Central memory CD8-positive, alpha-beta T cell (primary cell): ENCODE measurements around the gene TOMM20.
A peak's percentile ranks its signal among the peaks of the same experiment; 100 is the strongest.

ENCODE experiments used
- ATAC-seq: fragments of 150-1000 bp; cut with Tn5 transposase; replicated peaks from 2 replicates; pipeline ENCODE4 v1.10.0; 2022; ENCODE audit warnings: mild to moderate bottlenecking, moderate FRiP score, moderate number of reproducible peaks; ENCODE audit not compliant: poor library complexity, severe bottlenecking; ENCODE audit errors: extremely low read depth
- DNase-seq, 2 donors: peaks; one replicate each; pipeline ENCODE4 v3.0.0; 2021; ENCODE audit warnings: low spot score in 2 of 2
- H3K27ac Mint-ChIP-seq: one replicate; pipeline ENCODE4 v1.8.0; 2022; ENCODE audit warnings: low read depth, mild to moderate bottlenecking, moderate library complexity, mixed read lengths
- H3K27me3 Mint-ChIP-seq: one replicate; pipeline ENCODE4 v1.8.0; 2022; ENCODE audit warnings: mixed read lengths
- H3K36me3 Mint-ChIP-seq: one replicate; pipeline ENCODE4 v1.8.0; 2022; ENCODE audit warnings: mild to moderate bottlenecking, moderate library complexity, mixed read lengths; ENCODE audit not compliant: insufficient read depth
- H3K4me1 Mint-ChIP-seq: one replicate; pipeline ENCODE4 v1.8.0; 2022; ENCODE audit warnings: mixed read lengths
- H3K4me3 Mint-ChIP-seq: one replicate; pipeline ENCODE4 v1.8.0; 2022; ENCODE audit warnings: mild to moderate bottlenecking, moderate library complexity, mixed read lengths
- H3K9me3 Mint-ChIP-seq: one replicate; pipeline ENCODE4 v1.8.0; 2022; ENCODE audit warnings: mixed read lengths

The TOMM20 gene

DNA sequence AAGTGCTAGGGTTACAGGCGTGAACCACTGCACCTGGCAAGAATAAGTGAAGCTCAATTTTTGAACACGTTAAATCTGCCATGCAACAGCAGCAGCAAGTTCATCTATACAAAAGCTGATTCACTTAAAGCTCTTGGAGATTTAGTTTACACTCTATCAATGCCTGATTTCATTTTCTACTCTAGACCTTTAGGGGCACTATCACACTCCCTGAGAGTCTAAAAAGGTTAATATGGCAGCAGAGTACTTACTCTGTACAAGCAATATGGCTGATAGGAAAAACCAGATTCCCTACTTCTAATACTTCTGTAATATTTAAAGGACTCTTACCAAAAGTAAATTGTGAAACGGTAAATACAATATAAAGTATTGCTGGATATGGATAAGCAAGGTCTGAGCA lies 27.6 kb upstream of the TOMM20 start:
- Mint-ChIP-seq H3K36me3 (peaks cover 56% of the 10 kb centered on the region), H3K4me3 (no peak overlapping the region), H3K27ac (peak overlapping the region; percentile 50), H3K27me3 (no peaks in the 10 kb centered on the region), H3K4me1 (peaks cover 23% of the 10 kb centered on the region), H3K9me3 (no peaks in the 10 kb centered on the region)
- DNase-seq (no peak), ATAC-seq (no peak)

GRCh38 chr1:235152235-235152634 lies 23.6 kb upstream of the TOMM20 start:
- Mint-ChIP-seq H3K27me3 (no peaks in the 10 kb centered on the region), H3K27ac (peak overlapping the region; percentile 46), H3K9me3 (no peaks in the 10 kb centered on the region), H3K4me3 (no peak overlapping the region), H3K36me3 (peaks cover 69% of the 10 kb centered on the region), H3K4me1 (peaks cover 25% of the 10 kb centered on the region)
- no peak for DNase-seq
- no peak for ATAC-seq

DNA sequence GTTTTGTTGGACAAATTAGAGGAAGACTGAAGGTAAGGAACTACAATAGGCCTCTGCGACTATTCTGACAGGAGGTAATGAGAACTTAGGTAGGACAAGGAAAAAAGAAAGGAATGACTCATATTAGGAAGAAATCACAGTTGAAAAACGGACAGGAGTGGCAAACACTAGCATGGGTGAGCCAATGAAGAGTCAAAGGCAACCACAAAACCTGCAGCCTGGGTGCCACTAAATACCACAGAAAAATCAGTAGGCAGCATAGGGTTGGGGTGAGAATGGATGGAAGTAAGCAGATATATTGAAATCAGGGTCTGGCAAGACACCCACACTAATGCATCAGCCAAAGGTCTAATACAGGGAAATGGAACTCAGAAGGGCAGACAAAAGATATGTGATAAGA lies 22.4 kb upstream of the TOMM20 start:
- peak overlapping the region; percentile 33 for H3K27ac Mint-ChIP-seq

GRCh38 chr1:235149824-235150223 lies 21.2 kb upstream of the TOMM20 start:
- peak overlapping the region; percentile 33 for H3K27ac Mint-ChIP-seq
- H3K27me3 Mint-ChIP-seq: no peaks in the 10 kb centered on the region
- no peak overlapping the region for H3K4me3 Mint-ChIP-seq
- peaks cover 24% of the 10 kb centered on the region for H3K4me1 Mint-ChIP-seq
- no peaks in the 10 kb centered on the region for H3K9me3 Mint-ChIP-seq
- no peak for DNase-seq
- ATAC-seq: no peak
- H3K36me3 Mint-ChIP-seq: peaks cover 78% of the 10 kb centered on the region

More for the DNA sequence above, 22.4 kb upstream of the TOMM20 start:
- H3K36me3 Mint-ChIP-seq: peaks cover 76% of the 10 kb centered on the region
- H3K4me1 Mint-ChIP-seq: peaks cover 25% of the 10 kb centered on the region
- no peak overlapping the region for H3K4me3 Mint-ChIP-seq
- no peak for DNase-seq
- H3K27me3 Mint-ChIP-seq: no peaks in the 10 kb centered on the region
- H3K9me3 Mint-ChIP-seq: no peaks in the 10 kb centered on the region
- ATAC-seq: no peak

DNA sequence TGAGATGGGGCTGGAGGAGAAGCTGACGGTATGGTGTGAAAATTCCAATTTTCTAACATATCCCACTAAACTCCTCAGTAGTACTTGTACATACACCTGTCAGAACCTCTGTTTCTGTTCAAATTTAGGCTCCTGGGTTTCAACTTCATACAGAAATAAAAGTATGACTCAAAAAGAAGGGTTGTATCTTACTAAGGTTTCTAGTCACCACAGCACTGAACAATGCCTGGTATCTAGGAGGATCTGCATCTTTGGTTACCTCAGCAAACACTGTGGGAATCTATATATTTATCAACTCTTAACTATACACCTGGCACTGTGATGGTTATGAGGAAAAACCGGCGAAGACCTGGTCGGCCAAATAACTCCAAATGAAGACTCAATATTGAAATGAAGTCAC lies 18.6 kb upstream of the TOMM20 start:
- Mint-ChIP-seq H3K27ac (no peak overlapping the region), H3K4me3 (no peak overlapping the region), H3K9me3 (no peaks in the 10 kb centered on the region), H3K36me3 (peaks cover 73% of the 10 kb centered on the region), H3K27me3 (no peaks in the 10 kb centered on the region), H3K4me1 (peaks cover 26% of the 10 kb centered on the region)
- DNase-seq (no peak), ATAC-seq (no peak)

- Mint-ChIP-seq H3K36me3 (peaks cover 68% of the 10 kb centered on the region), H3K4me1 (peaks cover 16% of the 10 kb centered on the region), H3K9me3 (no peaks in the 10 kb centered on the region)
Measured at GRCh38 chr1:235145639-235146038, 17.0 kb upstream of the TOMM20 start.

DNA sequence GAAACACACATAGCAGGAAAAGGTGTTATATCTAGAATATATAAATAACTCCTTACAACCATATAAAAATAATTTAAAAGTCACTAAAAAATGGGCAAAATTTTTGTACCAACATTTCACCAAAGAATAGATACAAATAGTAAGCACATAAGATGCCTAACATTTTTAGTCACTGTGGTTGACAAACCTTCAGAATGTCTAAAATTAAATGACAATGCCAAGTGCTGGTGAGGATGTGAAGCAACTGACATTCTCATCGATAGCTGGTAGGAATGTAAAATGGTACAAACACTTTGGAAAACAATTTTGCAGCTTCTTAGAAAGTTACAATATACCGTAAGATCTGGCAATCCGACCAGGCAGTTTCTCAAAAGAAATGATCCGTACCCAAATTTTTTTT lies 14.4 kb upstream of the TOMM20 start:
- no peak overlapping the region for H3K27ac Mint-ChIP-seq

More at GRCh38 chr1:235145639-235146038, 17.0 kb upstream of the TOMM20 start:
- Mint-ChIP-seq H3K27ac (no peak overlapping the region), H3K27me3 (no peaks in the 10 kb centered on the region), H3K4me3 (no peak overlapping the region)
- no peak for DNase-seq
- ATAC-seq: no peak

DNA sequence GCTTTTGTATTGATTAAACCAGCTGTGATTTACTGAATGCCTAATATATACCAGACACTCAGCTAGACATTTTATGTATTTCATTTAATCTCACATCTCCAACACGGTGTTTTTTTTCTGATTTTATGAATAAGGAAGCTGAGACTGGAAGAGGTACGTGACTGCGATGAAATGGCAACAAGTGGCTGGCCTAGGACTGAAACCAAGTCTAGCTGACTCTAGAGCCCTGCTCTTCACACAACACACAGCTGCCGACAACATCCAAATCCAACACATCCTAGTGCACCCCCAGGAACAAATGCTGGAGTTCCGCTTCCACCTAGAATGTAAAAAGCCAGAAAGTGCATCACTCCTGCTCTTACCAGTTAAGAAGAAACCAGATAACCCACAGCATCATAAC lies 10.7 kb upstream of the TOMM20 start:
- Mint-ChIP-seq H3K4me3 (no peak overlapping the region), H3K27me3 (no peaks in the 10 kb centered on the region), H3K4me1 (peaks cover 24% of the 10 kb centered on the region), H3K9me3 (no peaks in the 10 kb centered on the region), H3K36me3 (peaks cover 77% of the 10 kb centered on the region), H3K27ac (no peak overlapping the region)
- DNase-seq (no peak), ATAC-seq (no peak)

More for the DNA sequence above, 14.4 kb upstream of the TOMM20 start:
- Mint-ChIP-seq H3K36me3 (peaks cover 71% of the 10 kb centered on the region), H3K27me3 (no peaks in the 10 kb centered on the region), H3K9me3 (no peaks in the 10 kb centered on the region), H3K4me1 (peaks cover 24% of the 10 kb centered on the region), H3K4me3 (no peak overlapping the region)
- ATAC-seq (no peak), DNase-seq (no peak)

- ATAC-seq (no peak), DNase-seq (no peak)
- H3K4me3 Mint-ChIP-seq: no peak overlapping the region
- H3K9me3 Mint-ChIP-seq: no peaks in the 10 kb centered on the region
- no peaks in the 10 kb centered on the region for H3K27me3 Mint-ChIP-seq
- H3K27ac Mint-ChIP-seq: no peak overlapping the region
- H3K4me1 Mint-ChIP-seq: peaks cover 20% of the 10 kb centered on the region
- peaks cover 78% of the 10 kb centered on the region for H3K36me3 Mint-ChIP-seq
Measured at GRCh38 chr1:235138821-235139220, 10.2 kb upstream of the TOMM20 start.

DNA sequence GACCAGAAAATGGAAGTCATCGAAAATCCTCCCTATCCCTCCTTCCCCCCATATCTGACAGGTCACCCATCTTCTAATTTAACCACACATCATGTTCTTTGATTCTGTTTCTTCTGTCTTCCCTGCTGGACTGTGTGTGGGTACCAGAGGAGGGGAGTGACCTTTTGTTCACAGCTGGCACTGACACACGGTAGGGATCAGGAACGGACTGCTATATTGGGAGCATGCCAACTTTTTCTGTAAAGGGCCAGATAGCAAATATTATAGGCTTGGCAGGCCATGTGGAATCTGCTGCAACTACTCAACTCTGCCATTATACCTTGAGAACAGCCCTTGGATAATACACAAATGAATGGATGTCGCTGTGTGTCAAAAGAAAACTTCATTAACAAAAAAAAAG lies 7.5 kb upstream of the TOMM20 start:
- peaks cover 71% of the 10 kb centered on the region for H3K36me3 Mint-ChIP-seq

GRCh38 chr1:235134171-235134570 lies 5.5 kb upstream of the TOMM20 start:
- no peak overlapping the region for H3K27ac Mint-ChIP-seq
- H3K9me3 Mint-ChIP-seq: no peaks in the 10 kb centered on the region
- H3K4me3 Mint-ChIP-seq: no peak overlapping the region
- peaks cover 61% of the 10 kb centered on the region for H3K36me3 Mint-ChIP-seq
- ATAC-seq (no peak), DNase-seq (no peak)
- H3K27me3 Mint-ChIP-seq: no peaks in the 10 kb centered on the region
- H3K4me1 Mint-ChIP-seq: peaks cover 9% of the 10 kb centered on the region

More for the DNA sequence above, 7.5 kb upstream of the TOMM20 start:
- H3K27me3 Mint-ChIP-seq: no peaks in the 10 kb centered on the region
- H3K9me3 Mint-ChIP-seq: no peaks in the 10 kb centered on the region
- no peak overlapping the region for H3K27ac Mint-ChIP-seq
- H3K4me1 Mint-ChIP-seq: peaks cover 15% of the 10 kb centered on the region
- no peak for DNase-seq
- H3K4me3 Mint-ChIP-seq: no peak overlapping the region
- no peak for ATAC-seq

DNA sequence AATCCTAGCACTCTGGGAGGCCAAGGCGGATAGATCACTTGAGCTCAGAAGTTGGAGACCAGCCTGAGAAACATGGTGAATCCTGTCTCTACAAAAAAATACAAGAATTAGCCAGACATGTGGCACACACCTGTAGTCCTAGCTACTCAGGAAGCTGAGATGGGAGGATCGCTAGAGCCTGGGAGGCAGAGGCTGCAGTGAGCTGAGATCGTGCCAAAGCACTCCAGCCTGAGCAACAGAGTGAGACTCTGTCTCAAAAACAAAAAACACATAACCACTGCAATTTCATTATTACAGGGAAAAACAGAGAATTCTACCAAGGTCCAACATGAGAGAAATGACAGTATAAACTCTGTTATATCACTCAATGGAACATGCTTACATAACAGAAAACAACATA lies 4.4 kb upstream of the TOMM20 start:
- H3K36me3 Mint-ChIP-seq: peaks cover 59% of the 10 kb centered on the region
- no peak overlapping the region for H3K27ac Mint-ChIP-seq
- no peak for ATAC-seq
- H3K27me3 Mint-ChIP-seq: no peaks in the 10 kb centered on the region
- no peaks in the 10 kb centered on the region for H3K9me3 Mint-ChIP-seq
- H3K4me3 Mint-ChIP-seq: no peak overlapping the region
- H3K4me1 Mint-ChIP-seq: peaks cover 4% of the 10 kb centered on the region
- DNase-seq: no peak

DNA sequence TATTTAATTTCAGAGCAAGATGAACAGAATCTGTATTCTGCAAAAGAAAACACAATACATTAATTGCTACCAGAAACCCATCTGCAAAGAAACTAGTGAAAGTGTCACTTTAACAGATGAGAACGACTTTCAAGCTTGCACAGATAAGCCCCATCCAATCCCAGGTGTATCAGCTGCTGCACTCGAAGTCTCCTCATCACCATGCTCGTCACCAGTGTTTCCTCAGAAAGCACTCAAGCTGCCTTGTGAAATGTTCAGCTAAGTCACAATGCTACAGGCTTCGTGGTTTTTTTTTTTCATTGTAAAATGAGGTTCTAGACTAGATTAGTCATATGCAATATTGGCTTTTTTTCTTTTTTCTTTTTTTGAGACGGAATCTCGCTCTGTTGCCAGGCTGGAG lies 3.3 kb upstream of the TOMM20 start:
- Mint-ChIP-seq H3K36me3 (peaks cover 52% of the 10 kb centered on the region), H3K4me3 (no peak overlapping the region), H3K27ac (no peak overlapping the region), H3K27me3 (no peaks in the 10 kb centered on the region), H3K9me3 (no peaks in the 10 kb centered on the region), H3K4me1 (peaks cover 10% of the 10 kb centered on the region)
- DNase-seq (no peak), ATAC-seq (no peak)

DNA sequence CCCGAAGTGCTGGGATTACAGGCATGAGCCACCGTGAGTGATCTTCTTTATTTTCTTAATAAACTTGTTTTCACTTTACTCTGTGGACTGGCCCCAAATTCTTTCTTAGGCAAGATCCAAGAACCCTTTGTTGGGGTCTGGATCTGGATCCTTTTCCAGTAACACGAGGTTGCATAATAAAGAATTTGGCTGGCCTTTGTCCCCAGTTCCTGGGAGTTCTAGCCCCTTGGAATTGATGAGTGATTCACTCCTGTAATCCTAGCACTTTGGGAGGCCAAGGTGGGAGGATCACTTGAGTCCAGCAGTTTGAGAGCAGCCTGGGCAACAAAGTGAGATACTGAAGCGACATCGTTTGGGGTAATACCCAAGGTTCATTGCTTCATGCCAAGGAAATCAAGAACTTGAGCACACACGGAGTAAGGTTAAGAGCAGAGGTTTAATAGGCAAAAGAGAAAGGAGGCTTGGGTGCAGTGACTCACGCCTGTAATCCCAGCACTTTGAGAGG lies 2.2 kb upstream of the TOMM20 start:
- Mint-ChIP-seq H3K27me3 (no peaks in the 10 kb centered on the region), H3K27ac (peak overlapping the region; percentile 70), H3K9me3 (no peaks in the 10 kb centered on the region), H3K4me3 (no peak overlapping the region), H3K4me1 (peaks cover 22% of the 10 kb centered on the region), H3K36me3 (peaks cover 47% of the 10 kb centered on the region)
- ATAC-seq (no peak), DNase-seq (no peak)
